CD4-positive, alpha-beta memory T cell (primary cell): Measurements from ENCODE around the gene CEMIP2. TPM values are rescaled to one million over a fixed set of nuclear protein-coding genes. Genes with fewer than 3 reads are reported as not detected.

Experiments
- CTCF ChIA-PET: fragments of 350-600 bp; sonication (Branson Sonifier 250); formaldehyde crosslinking; loops from one replicate; lab custom pipeline; 2021; ENCODE audit warnings: inconsistent platforms; ENCODE audit not compliant: partially characterized antibody; lab: Charles Lee
- POLR2A ChIA-PET: fragments of 350-600 bp; sonication (Branson Sonifier 250); formaldehyde crosslinking; loops from one replicate; lab custom pipeline; 2021; ENCODE audit not compliant: partially characterized antibody; lab: Charles Lee
- DNase-seq, 5 donors: peaks; one replicate each; pipeline versions ENCODE4 v3.0.0 to v3.0.0-alpha.2; 2020 to 2022; ENCODE audit warnings: mixed read lengths in 1 of 5
- H3K27ac ChIP-seq: one replicate; pipeline ENCODE4 v1.7.0; 2013; ENCODE audit warnings: low read depth, low read length
- H3K27me3 ChIP-seq: 2 replicates; pipeline ENCODE4 v1.7.0; 2013; ENCODE audit warnings: mild to moderate bottlenecking, low read length, moderate library complexity; ENCODE audit not compliant: insufficient read depth
- H3K36me3 ChIP-seq: 2 replicates; pipeline ENCODE4 v1.7.0; 2013; ENCODE audit warnings: mild to moderate bottlenecking, low read length, moderate library complexity; ENCODE audit not compliant: insufficient read depth
- H3K4me1 ChIP-seq: 2 replicates; pipeline ENCODE4 v1.7.0; 2013; ENCODE audit warnings: mild to moderate bottlenecking, low read length, moderate library complexity; ENCODE audit not compliant: insufficient read depth
- H3K4me3 ChIP-seq, 2 donors: one replicate each; pipeline ENCODE4 v1.7.0; 2013; ENCODE audit warnings: low read length in 2 of 2, mild to moderate bottlenecking in 1 of 2
- H3K9me3 ChIP-seq, 2 donors: one replicate each; pipeline ENCODE4 v1.7.0; 2013; ENCODE audit warnings: low read length in 2 of 2, control low read depth in 1 of 2; ENCODE audit not compliant: control insufficient read depth in 1 of 2
- H3K27ac Mint-ChIP-seq, 7 donors: one replicate each; pipeline ENCODE4 v1.8.0; 2020 to 2021; ENCODE audit warnings: mixed read lengths in 7 of 7, mild to moderate bottlenecking in 6 of 7, inconsistent platforms in 3 of 7, moderate library complexity in 3 of 7
- H3K27me3 Mint-ChIP-seq, 2 donors: one replicate each; pipeline ENCODE4 v1.8.0; 2020 to 2021; ENCODE audit warnings: mixed read lengths in 2 of 2
- H3K36me3 Mint-ChIP-seq, 2 donors: one replicate each; pipeline ENCODE4 v1.8.0; 2020 to 2021; ENCODE audit warnings: mixed read lengths in 2 of 2, inconsistent platforms in 1 of 2, mild to moderate bottlenecking in 1 of 2
- H3K4me1 Mint-ChIP-seq, 4 donors: one replicate each; pipeline ENCODE4 v1.8.0; 2020 to 2021; ENCODE audit warnings: mixed read lengths in 4 of 4, mild to moderate bottlenecking in 1 of 4
- H3K4me3 Mint-ChIP-seq, 8 donors: one replicate each; pipeline ENCODE4 v1.8.0; 2020 to 2021; ENCODE audit warnings: mixed read lengths in 8 of 8, mild to moderate bottlenecking in 7 of 8, moderate library complexity in 6 of 8, inconsistent platforms in 3 of 8
- H3K9me3 Mint-ChIP-seq, 8 donors: one replicate each; pipeline ENCODE4 v1.8.0; 2020 to 2021; ENCODE audit warnings: mixed read lengths in 8 of 8, mild to moderate bottlenecking in 5 of 8, inconsistent platforms in 3 of 8, moderate library complexity in 1 of 8
- intact Hi-C: fragments of 100-400 bp; cut with micrococcal nuclease; formaldehyde crosslinking; loops from one replicate; pipeline ENCODE4 v1.15.1; 2023
- polyA plus RNA-seq, 2 donors: library from polyadenylated mRNA; unstranded; fragments of 300-500 nt; fragmentation: Illumina TruSeq; gene quantifications; one replicate each; pipeline ENCODE4 v1.2.3, GENCODE V29; 2021
- total RNA-seq, 2 experiments: library from RNA; stranded (reverse); gene quantifications; one replicate each; pipeline ENCODE4 v1.2.3, GENCODE V29; 2021

Gene CEMIP2
- 10 to 100 TPM; 85.8 to 89.4 TPM for total RNA-seq
- 10 to 100 TPM; 10.0 to 15.6 TPM for polyA plus RNA-seq

- Histone ChIP-seq H3K27me3 (no peaks in the 10 kb centered on the region), H3K4me3 (peak within 1 kb of the TSS; percentile 82 to 86), H3K36me3 (no peaks in the 10 kb centered on the region), H3K4me1 (peaks cover 42% of the 10 kb centered on the region), H3K9me3 (no peaks in the 10 kb centered on the region), H3K27ac (peak within 1 kb of the TSS; percentile 87)
- POLR2A ChIA-PET: interaction anchor here (0.8 to 5.5 kb wide), 22 partner anchors 9 to 596 kb away, joined by 3 to 188 read pairs (median 6); partner anchors contain the start of genes ABHD17B, C9orf85 and ZFAND5
- Mint-ChIP-seq H3K9me3 (peaks cover 0 to 2% (median 0%) of the 10 kb centered on the region in 8 donors), H3K36me3 (peaks cover 0 to 17% of the 10 kb centered on the region in 2 donors), H3K4me1 (peaks cover 32 to 56% (median 38%) of the 10 kb centered on the region in 4 donors), H3K27ac (peak within 1 kb of the TSS; percentile 97 to 99 (median 98)), H3K27me3 (no peaks in the 10 kb centered on the region), H3K4me3 (peak within 1 kb of the TSS; percentile 95 to 99 (median 97))
- peak; percentile 87 to 92 (median 90) for DNase-seq
- CTCF ChIA-PET: interaction anchor here (0.8 to 9.4 kb wide), 23 partner anchors 12 to 512 kb away, joined by 3 to 106 read pairs (median 4); no protein-coding TSS in a partner anchor
- intact Hi-C loops: loop anchor here (1.0 to 5.0 kb wide), 13 partner anchors 15 to 1356 kb away; partner anchors contain the start of genes ABHD17B, C9orf85, KLF9 and ZFAND5
Measured at GRCh38 chr9:71768388-71769174, at the start of gene CEMIP2. Gene CEMIP2 (minus strand): TSS chr9:71768513. CDS start chr9:71750373, 18,140 bp downstream.

- Histone ChIP-seq H3K4me1 (no peaks in the 10 kb centered on the region), H3K27me3 (no peaks in the 10 kb centered on the region), H3K36me3 (no peaks in the 10 kb centered on the region), H3K4me3 (no peak overlapping the region), H3K27ac (no peak overlapping the region), H3K9me3 (no peaks in the 10 kb centered on the region)
- no peaks in the 10 kb centered on the region for H3K36me3 Mint-ChIP-seq
- no peaks in the 10 kb centered on the region for H3K27me3 Mint-ChIP-seq
- H3K9me3 Mint-ChIP-seq: no peaks in the 10 kb centered on the region
- H3K4me1 Mint-ChIP-seq: peaks cover 5 to 10% (median 8%) of the 10 kb centered on the region in 4 donors
- DNase-seq: no peak
- no peak overlapping the region for H3K4me3 Mint-ChIP-seq
- ChIA-PET CTCF (interaction anchor here (0.5 to 10.3 kb wide), 10 partner anchors 11 to 292 kb away, joined by 3 to 218 read pairs (median 11); partner anchors contain the start of gene CEMIP2), POLR2A (interaction anchor here (1.5 to 4.4 kb wide), 3 partner anchors 11 to 35 kb away, joined by 4 to 33 read pairs (median 20); no protein-coding TSS in a partner anchor)
- H3K27ac Mint-ChIP-seq: peak overlapping the region in 4 of 7 donors; percentile 2 to 75 (median 34)
- intact Hi-C loops: loop anchor here (5.0 kb wide), 1 partner anchor 530 kb away; no protein-coding TSS in a partner anchor
Measured at GRCh38 chr9:71816916-71817451, 48.7 kb upstream of the CEMIP2 start.

GRCh38 chr9:71814815-71815214 is 46.5 kb upstream of the CEMIP2 start:
- no peak overlapping the region for H3K27ac ChIP-seq
- Mint-ChIP-seq H3K36me3 (no peaks in the 10 kb centered on the region), H3K4me1 (peaks cover 5 to 10% (median 8%) of the 10 kb centered on the region in 4 donors), H3K27me3 (no peaks in the 10 kb centered on the region), H3K27ac (no peak overlapping the region), H3K9me3 (no peaks in the 10 kb centered on the region), H3K4me3 (no peak overlapping the region)
- DNase-seq: no peak
- no peak overlapping the region for H3K4me3 ChIP-seq
- H3K9me3 ChIP-seq: no peaks in the 10 kb centered on the region
- H3K27me3 ChIP-seq: no peaks in the 10 kb centered on the region
- H3K36me3 ChIP-seq: no peaks in the 10 kb centered on the region
- intact Hi-C loops: loop anchor here (5.0 kb wide), 1 partner anchor 528 kb away; no protein-coding TSS in a partner anchor
- ChIA-PET POLR2A (no interaction called here), CTCF (interaction anchor here (2.9 to 10.3 kb wide), 2 partner anchors 9 to 33 kb away, joined by 14 to 206 read pairs; no protein-coding TSS in a partner anchor)
- H3K4me1 ChIP-seq: no peaks in the 10 kb centered on the region

GRCh38 chr9:71814226-71814625 is 45.9 kb upstream of the CEMIP2 start:
- POLR2A ChIA-PET: no interaction called here
- no peak overlapping the region for H3K4me3 Mint-ChIP-seq

GRCh38 chr9:71812385-71812784 is 44.1 kb upstream of the CEMIP2 start:
- Mint-ChIP-seq H3K9me3 (no peaks in the 10 kb centered on the region), H3K27me3 (no peaks in the 10 kb centered on the region), H3K27ac (peak overlapping the region in 1 of 7 donors; percentile 62), H3K36me3 (no peaks in the 10 kb centered on the region), H3K4me3 (no peak overlapping the region), H3K4me1 (peaks cover 4 to 7% (median 7%) of the 10 kb centered on the region in 4 donors)
- no peak for DNase-seq
- intact Hi-C loops: no loop called here
- Histone ChIP-seq H3K27me3 (no peaks in the 10 kb centered on the region), H3K4me3 (no peak overlapping the region), H3K36me3 (no peaks in the 10 kb centered on the region), H3K9me3 (no peaks in the 10 kb centered on the region), H3K27ac (no peak overlapping the region), H3K4me1 (no peaks in the 10 kb centered on the region)
- ChIA-PET POLR2A (interaction anchor here (1.4 kb wide), 2 partner anchors 30 to 99 kb away, joined by 4 to 5 read pairs; partner anchors contain the start of genes ABHD17B and C9orf85), CTCF (interaction anchor here (2.9 kb wide), 1 partner anchor 30 kb away, joined by 14 read pairs; no protein-coding TSS in a partner anchor)

More at GRCh38 chr9:71814226-71814625, 45.9 kb upstream of the CEMIP2 start:
- no peaks in the 10 kb centered on the region for H3K36me3 Mint-ChIP-seq
- H3K27ac ChIP-seq: no peak overlapping the region
- no peak for DNase-seq
- H3K27ac Mint-ChIP-seq: no peak overlapping the region
- H3K36me3 ChIP-seq: no peaks in the 10 kb centered on the region
- H3K27me3 ChIP-seq: no peaks in the 10 kb centered on the region
- H3K4me3 ChIP-seq: no peak overlapping the region
- H3K27me3 Mint-ChIP-seq: no peaks in the 10 kb centered on the region
- peaks cover 5 to 10% (median 8%) of the 10 kb centered on the region in 4 donors for H3K4me1 Mint-ChIP-seq
- CTCF ChIA-PET: interaction anchor here (1.1 to 2.9 kb wide), 2 partner anchors 10 to 32 kb away, joined by 8 to 14 read pairs; no protein-coding TSS in a partner anchor
- H3K9me3 ChIP-seq: no peaks in the 10 kb centered on the region
- H3K4me1 ChIP-seq: no peaks in the 10 kb centered on the region
- H3K9me3 Mint-ChIP-seq: no peaks in the 10 kb centered on the region
- intact Hi-C loops: no loop called here

- H3K36me3 ChIP-seq: no peaks in the 10 kb centered on the region
- POLR2A ChIA-PET: interaction anchor here (0.5 to 2.0 kb wide), 2 partner anchors 25 to 217 kb away, joined by 3 to 18 read pairs; no protein-coding TSS in a partner anchor
- no peaks in the 10 kb centered on the region for H3K9me3 Mint-ChIP-seq
- CTCF ChIA-PET: interaction anchor here (1.0 to 11.9 kb wide), 11 partner anchors 12 to 218 kb away, joined by 3 to 206 read pairs (median 29); partner anchors contain the start of gene CEMIP2
- H3K27ac Mint-ChIP-seq: peak overlapping the region in 2 of 7 donors; percentile 1 to 5
- DNase-seq: no peak
- peaks cover 7% of the 10 kb centered on the region for H3K4me1 ChIP-seq
- no peaks in the 10 kb centered on the region for H3K36me3 Mint-ChIP-seq
- no peaks in the 10 kb centered on the region for H3K27me3 ChIP-seq
- no peaks in the 10 kb centered on the region for H3K27me3 Mint-ChIP-seq
- no peak overlapping the region for H3K4me3 Mint-ChIP-seq
- no peaks in the 10 kb centered on the region for H3K9me3 ChIP-seq
- intact Hi-C loops: no loop called here
- H3K4me3 ChIP-seq: no peak overlapping the region
- no peak overlapping the region for H3K27ac ChIP-seq
- H3K4me1 Mint-ChIP-seq: peaks cover 5 to 7% (median 6%) of the 10 kb centered on the region in 4 donors
Measured at GRCh38 chr9:71808068-71808467, 39.8 kb upstream of the CEMIP2 start.
